HEK293 (cell line): ENCODE measurements around the gene FALEC.
A peak's percentile ranks its signal among the peaks of the same experiment; 100 is the strongest.

Experiments
- CTCF ChIA-PET: fragments of 350-600 bp; formaldehyde crosslinking; extraction: SDS; loops from one replicate; lab custom pipeline; 2021; ENCODE audit warnings: antibody characterized with exemption; lab: Yijun Ruan, JAX
- POLR2A ChIA-PET: fragments of 300-600 bp; formaldehyde crosslinking; extraction: SDS; loops from one replicate; lab custom pipeline; 2020; ENCODE audit warnings: antibody characterized with exemption, inconsistent platforms; lab: Yijun Ruan, JAX
- H3K27ac ChIP-seq: fragments of 200-500 bp; sonication (Bioruptor generic); 2 replicates; pipeline ENCODE4 v1.5.1; 2014; ENCODE audit warnings: low read depth, low read length, control low read depth, inconsistent platforms; ENCODE audit errors: extremely low read depth
- H3K36me3 ChIP-seq, 2 experiments: fragments of 200-500 bp in 1 of 2; sonication (Bioruptor generic) in 1 of 2; 1 replicate in 1 of 2; 2 replicates in 1 of 2; pipeline ENCODE4 v1.5.1; 2014 to 2017; ENCODE audit warnings: inconsistent platforms in 2 of 2, low read length in 2 of 2; ENCODE audit not compliant: control insufficient read depth in 2 of 2, insufficient read depth in 1 of 2
- H3K4me1 ChIP-seq: fragments of 200-500 bp; sonication (Bioruptor generic); 2 replicates; pipeline ENCODE4 v1.5.1; 2014; ENCODE audit warnings: mild to moderate bottlenecking, low read length, inconsistent platforms; ENCODE audit not compliant: control insufficient read depth, insufficient read depth
- H3K4me3 ChIP-seq: 2 replicates; pipeline ENCODE4 v1.5.1; 2011; ENCODE audit warnings: low read depth, mild to moderate bottlenecking, control low read depth, low read length, moderate library complexity
- H3K9me3 ChIP-seq: fragments of 200-500 bp; sonication (Bioruptor generic); 2 replicates; pipeline ENCODE4 v1.5.1; 2014; ENCODE audit warnings: low read depth, low read length, inconsistent platforms; ENCODE audit not compliant: control insufficient read depth, insufficient read depth
- ATF2 ChIP-seq: fragments of 450-650 bp; formaldehyde crosslinking; IDR thresholded peaks from 2 replicates; pipeline ENCODE4 v1.5.1; 2016; ENCODE audit warnings: missing biosample characterization, missing genetic modification characterization, low read depth
- GLIS2 ChIP-seq: fragments of 450-650 bp; formaldehyde crosslinking; IDR thresholded peaks from 2 replicates; pipeline ENCODE4 v1.5.1; 2016; ENCODE audit warnings: missing biosample characterization, missing genetic modification characterization
- OSR2 ChIP-seq: fragments of 450-650 bp; formaldehyde crosslinking; IDR thresholded peaks from 2 replicates; pipeline ENCODE4 v1.5.1; 2016; ENCODE audit warnings: missing biosample characterization, missing genetic modification characterization
- PRDM10 ChIP-seq: fragments of 450-650 bp; formaldehyde crosslinking; IDR thresholded peaks from 2 replicates; pipeline ENCODE4 v1.5.1; 2016; ENCODE audit warnings: missing biosample characterization, missing genetic modification characterization
- TCF7L2 ChIP-seq: IDR thresholded peaks from 2 replicates; pipeline ENCODE4 v1.6.1; 2011; ENCODE audit warnings: low read depth, mild to moderate bottlenecking, inconsistent platforms, low read length, moderate library complexity, borderline replicate concordance
- ZIC2 ChIP-seq: fragments of 450-650 bp; formaldehyde crosslinking; IDR thresholded peaks from 2 replicates; pipeline ENCODE4 v1.5.1; 2016; ENCODE audit warnings: missing biosample characterization, missing genetic modification characterization
- ZNF132 ChIP-seq: fragments of 450-650 bp; formaldehyde crosslinking; IDR thresholded peaks from 2 replicates; pipeline ENCODE4 v1.5.1; 2017; ENCODE audit warnings: missing biosample characterization, missing genetic modification characterization, borderline replicate concordance
- ZNF140 ChIP-seq: fragments of 450-650 bp; formaldehyde crosslinking; IDR thresholded peaks from 2 replicates; pipeline ENCODE4 v1.5.1; 2016; ENCODE audit warnings: missing biosample characterization, missing genetic modification characterization
- ZNF175 ChIP-seq: fragments of 450-650 bp; formaldehyde crosslinking; IDR thresholded peaks from 2 replicates; pipeline ENCODE4 v1.5.1; 2016; ENCODE audit warnings: missing biosample characterization, missing genetic modification characterization
- ZNF214 ChIP-seq: fragments of 450-650 bp; formaldehyde crosslinking; IDR thresholded peaks from 2 replicates; pipeline ENCODE4 v1.5.1; 2017; ENCODE audit warnings: missing biosample characterization, mild to moderate bottlenecking, missing genetic modification characterization, borderline replicate concordance
- ZNF280D ChIP-seq: fragments of 450-650 bp; formaldehyde crosslinking; IDR thresholded peaks from 2 replicates; pipeline ENCODE4 v1.5.1; 2016; ENCODE audit warnings: missing biosample characterization, missing genetic modification characterization
- ZNF350 ChIP-seq: fragments of 450-650 bp; formaldehyde crosslinking; IDR thresholded peaks from 2 replicates; pipeline ENCODE4 v1.5.0; 2017; ENCODE audit warnings: missing biosample characterization, mild to moderate bottlenecking, missing genetic modification characterization
- ZNF394 ChIP-seq: fragments of 450-650 bp; formaldehyde crosslinking; IDR thresholded peaks from 2 replicates; pipeline ENCODE4 v1.5.1; 2016; ENCODE audit warnings: missing biosample characterization, missing genetic modification characterization, mild to moderate bottlenecking, moderate library complexity, borderline replicate concordance
- ZNF488 ChIP-seq: fragments of 450-650 bp; formaldehyde crosslinking; IDR thresholded peaks from 2 replicates; pipeline ENCODE4 v1.5.1; 2016; ENCODE audit warnings: missing biosample characterization, missing genetic modification characterization
- ZNF518A ChIP-seq: fragments of 450-650 bp; formaldehyde crosslinking; conservative IDR thresholded peaks from 2 replicates; pipeline ENCODE4 v1.5.1; 2016; ENCODE audit warnings: low read depth, missing biosample characterization, missing genetic modification characterization
- ZNF561 ChIP-seq: fragments of 450-650 bp; IDR thresholded peaks from 2 replicates; pipeline ENCODE4 v1.5.1; 2018; ENCODE audit warnings: missing biosample characterization, missing genetic modification characterization, borderline replicate concordance
- ZNF600 ChIP-seq: fragments of 450-650 bp; formaldehyde crosslinking; IDR thresholded peaks from 2 replicates; pipeline ENCODE4 v1.5.1; 2016; ENCODE audit warnings: missing biosample characterization, missing genetic modification characterization
- ZNF670 ChIP-seq: fragments of 450-650 bp; formaldehyde crosslinking; IDR thresholded peaks from 2 replicates; pipeline ENCODE4 v1.5.1; 2016; ENCODE audit warnings: missing biosample characterization, missing genetic modification characterization, low read depth
- ZNF701 ChIP-seq: fragments of 450-650 bp; formaldehyde crosslinking; IDR thresholded peaks from 2 replicates; pipeline ENCODE4 v1.5.1; 2016; ENCODE audit warnings: missing biosample characterization, missing genetic modification characterization
- ZNF792 ChIP-seq: fragments of 450-650 bp; formaldehyde crosslinking; IDR thresholded peaks from 2 replicates; pipeline ENCODE4 v1.5.1; 2016; ENCODE audit warnings: missing biosample characterization, missing genetic modification characterization

The FALEC gene

GRCh38 chr1:150567717-150568593 is 52.4 kb downstream of the FALEC start (continued):
- TF ChIP-seq ZNF518A, result no peak
- peak; percentile 26; the same call in 1 of the 2 replicates for TF ChIP-seq ZNF394
- peak; percentile 21; the same call in 1 of the 2 replicates for TF ChIP-seq ATF2 (tag by site-specific recombination)
- no peak for TF ChIP-seq ZNF670 (tag by site-specific recombination)
- 0 out of 2 replicates have a peak, but pooled peaks have one; percentile 37 for TF ChIP-seq ZNF561 (tag by site-specific recombination)
- TF ChIP-seq, all 188 proteins: peak for 31

- Histone ChIP-seq H3K27ac (peak overlapping the region; percentile 38; the same call in 1 of the 2 replicates), H3K4me1 (peaks cover 23% of the 10 kb centered on the region), H3K9me3 (no peaks in the 10 kb centered on the region), H3K36me3 (peaks cover 0 to 13% of the 10 kb centered on the region in 2 experiments), H3K4me3 (no peak overlapping the region)
- ChIA-PET CTCF (interaction anchor here (1.1 to 14.0 kb wide), 3 partner anchors 8 to 53 kb away, joined by 5 to 135 read pairs (median 11); partner anchors contain the start of gene FALEC), POLR2A (interaction anchor here (0.5 to 13.5 kb wide), 11 partner anchors 6 to 61 kb away, joined by 3 to 272 read pairs (median 5); partner anchors contain the start of genes ADAMTSL4, ENSA, FALEC and MCL1)
- no peak for TF ChIP-seq ZNF350 (tag by site-specific recombination)
- TF ChIP-seq ZIC2, result no peak
- TF ChIP-seq ZNF792 (tag by site-specific recombination), result no peak
- no peak for TF ChIP-seq ZNF600
- TF ChIP-seq OSR2 (tag by site-specific recombination), result no peak
- TF ChIP-seq ZNF488 (tag by site-specific recombination), result no peak
- TF ChIP-seq GLIS2, result no peak
- no peak for TF ChIP-seq ZNF132 (tag by site-specific recombination)
- TF ChIP-seq ZNF280D (tag by site-specific recombination), result no peak
- TF ChIP-seq ZNF175 (tag by site-specific recombination), result no peak
- no peak for TF ChIP-seq ZNF214 (tag by site-specific recombination)
- no peak for TF ChIP-seq ZNF701 (tag by site-specific recombination)
- TF ChIP-seq ZNF140 (tag by site-specific recombination), result no peak
- TF ChIP-seq ZNF561 (tag by site-specific recombination), result no peak
- TF ChIP-seq PRDM10 (tag by site-specific recombination), result peak; percentile 85
- TF ChIP-seq TCF7L2, result no peak
These were observed 53.0 kb downstream of the FALEC start for GRCh38 chr1:150568594-150568966.
